HepG2 (cell line): ENCODE results near the gene COMP. TPM values are rescaled to one million over a fixed set of nuclear protein-coding genes. Genes with fewer than 3 reads are reported as not detected.
A peak's percentile ranks its signal among the peaks of the same experiment; 100 is the strongest.

Experiments
- ATAC-seq: fragments of 200-7000 bp; cut with Tn5 transposase; 3 replicates; pipeline ENCODE4 v1.9.1; 2020; ENCODE audit warnings: mild to moderate bottlenecking, moderate library complexity
- BruUV-seq: library from RNA; stranded (reverse); fragments of 400-500 nt; replicated peaks from 2 replicates; lab custom pipeline; 2021; lab: Mats Ljungman, UMichigan
- CTCF ChIA-PET: fragments of 300-600 bp; formaldehyde crosslinking; extraction: SDS; loops from one replicate; lab custom pipeline; 2021; ENCODE audit warnings: low total read pairs, inconsistent platforms, low intra/inter-chr PET ratio; lab: Yijun Ruan, JAX
- POLR2A ChIA-PET: fragments of 350-600 bp; sonication (Branson Sonifier 250); formaldehyde crosslinking; loops from one replicate; lab custom pipeline; 2020; ENCODE audit warnings: antibody characterized with exemption, inconsistent platforms; lab: Yijun Ruan, JAX
- DNase-seq: peaks from one replicate; pipeline ENCODE4 v3.0.0-alpha.2; 2015; ENCODE audit warnings: low spot score
- FAIRE-seq: peaks from 3 replicates; lab custom pipeline; 2011; peaks lifted over from hg19 to GRCh38; lab: Jason Lieb, UNC
- H2AFZ ChIP-seq: one replicate; pipeline ENCODE4 v1.6.1; 2011; ENCODE audit warnings: low read length, inconsistent platforms
- H3K27ac ChIP-seq: fragments of 300-600 bp; 3 replicates; pipeline ENCODE4 v1.8.0; 2011; ENCODE audit warnings: mixed run types, mild to moderate bottlenecking, mixed read lengths, low read length, inconsistent platforms; ENCODE audit not compliant: insufficient read depth; ENCODE audit errors: extremely low read length
- H3K27me3 ChIP-seq, 2 experiments: fragments of 200-600 bp in 1 of 2; 2 replicates in 1 of 2; 3 replicates in 1 of 2; pipeline versions ENCODE4 v1.6.0 to v1.8.0; 2011; ENCODE audit warnings: low read length in 2 of 2, mild to moderate bottlenecking in 2 of 2, moderate library complexity in 2 of 2, inconsistent platforms in 1 of 2; ENCODE audit not compliant: insufficient read depth in 2 of 2, control insufficient read depth in 1 of 2
- H3K36me3 ChIP-seq, 2 experiments: fragments of 200-600 bp in 1 of 2; replicated peaks in 1 of 2; 2 replicates in 1 of 2; 3 replicates in 1 of 2; pipeline versions ENCODE4 v1.5.1 to v1.8.0; 2011; ENCODE audit warnings: low read length in 2 of 2, inconsistent platforms in 1 of 2; ENCODE audit not compliant: insufficient read depth in 2 of 2, control insufficient read depth in 1 of 2
- H3K4me1 ChIP-seq: 2 replicates; pipeline ENCODE4 v1.5.1; 2012; ENCODE audit warnings: low read length, inconsistent platforms; ENCODE audit not compliant: insufficient read depth
- H3K4me2 ChIP-seq: 2 replicates; pipeline ENCODE4 v1.6.0; 2011; ENCODE audit warnings: low read depth, low read length, inconsistent platforms
- H3K4me3 ChIP-seq, 3 experiments: fragments of 200-600 bp in 1 of 3; sonication (generic), shearing (Covaris generic) in 1 of 3; replicated peaks in 1 of 3; 2 replicates each; pipeline ENCODE4 v1.5.1; 2011 to 2016; ENCODE audit warnings: low read length in 3 of 3, inconsistent platforms in 2 of 3, low read depth in 2 of 3, mild to moderate bottlenecking in 2 of 3, control low read depth in 1 of 3, mixed read lengths in 1 of 3; ENCODE audit not compliant: insufficient read depth in 1 of 3
- H3K79me2 ChIP-seq: one replicate; pipeline ENCODE4 v1.6.1; 2011; ENCODE audit warnings: low read length, inconsistent platforms; ENCODE audit not compliant: insufficient read depth
- H3K9ac ChIP-seq: 2 replicates; pipeline ENCODE4 v1.6.0; 2011; ENCODE audit warnings: mild to moderate bottlenecking, low read depth, low read length, inconsistent platforms; ENCODE audit not compliant: insufficient read depth
- H3K9me3 ChIP-seq: 2 replicates; pipeline ENCODE4 v1.5.1; 2012; ENCODE audit warnings: mild to moderate bottlenecking, low read length
- H4K20me1 ChIP-seq: 2 replicates; pipeline ENCODE4 v1.6.0; 2011; ENCODE audit warnings: inconsistent platforms, mild to moderate bottlenecking, low read length, moderate library complexity; ENCODE audit not compliant: insufficient read depth
- AGO2 ChIP-seq: fragments of 200-400 bp; formaldehyde crosslinking; optimal IDR thresholded peaks from 2 replicates; pipeline ENCODE3; 2017; ENCODE audit warnings: mild to moderate bottlenecking, low read depth, low read length, moderate library complexity
- HHEX ChIP-seq: IDR thresholded peaks from 2 replicates; pipeline ENCODE4 v1.6.1; 2016; ENCODE audit warnings: control low read depth
- POLR2A ChIP-seq, 2 experiments: IDR thresholded peaks; 2 replicates each; pipeline ENCODE4 v1.6.1; 2011; ENCODE audit warnings: low read depth in 2 of 2, low read length in 2 of 2, mild to moderate bottlenecking in 1 of 2, moderate library complexity in 1 of 2; ENCODE audit not compliant: insufficient read depth in 1 of 2
- POLR2G ChIP-seq: fragments of 200-400 bp; formaldehyde crosslinking; IDR thresholded peaks from 2 replicates; pipeline ENCODE4 v1.6.1; 2018; ENCODE audit warnings: mild to moderate bottlenecking, low read depth, low read length, moderate library complexity
- WGBS: methylation state at CpG from one replicate; pipeline ENCODE4 v1.1.6; 2017; ENCODE audit warnings: low lambda C conversion rate; 5-methylcytosine and 5-hydroxymethylcytosine counted together
- in situ Hi-C: cut with HindIII; loops from 2 replicates; pipeline ENCODE4 v1.10.0; 2017; ENCODE audit warnings: low pct_unique_long_range_greater_than_20kb; ENCODE audit not compliant: extremely low pct_ligation_motif_present
- intact Hi-C: fragments of 100-400 bp; cut with micrococcal nuclease; formaldehyde crosslinking; loops from one replicate; pipeline ENCODE4 v1.10.0; 2022; ENCODE audit not compliant: unreplicated experiment
- polyA plus RNA-seq, 8 experiments: library from polyadenylated mRNA; depleted of rRNA in 3 of 8; stranded (reverse) in 7 of 8; unstranded in 1 of 8; fragments of >200 nt; fragmentation: Illumina TruSeq in 4 of 8; extraction: Trizol in 4 of 8; gene quantifications; 2 replicates each; pipeline versions ENCODE4 v1.2.1 to v1.2.3, GENCODE V29; 2011 to 2016; ENCODE audit warnings: low read depth in 4 of 8, missing spikeins in 1 of 8, mixed read lengths in 1 of 8; ENCODE audit not compliant: insufficient read depth in 1 of 8
- total RNA-seq, 5 experiments: library from RNA; depleted of rRNA; stranded (reverse); fragments of >200 nt; fragmentation: Illumina TruSeq; extraction: Trizol; gene quantifications; 2 replicates each; pipeline ENCODE4 v1.2.3, GENCODE V29; 2016; ENCODE audit warnings: low read depth in 1 of 5
- TF ChIP-seq, protein P1 (sequence below): sonication (generic); formaldehyde crosslinking; IDR thresholded peaks from 2 replicates; pipeline ENCODE4 v1.4.0; 2020; ENCODE audit warnings: missing genetic modification reagents

Gene COMP
- total and polyA plus RNA-seq, 2 of the 13 experiments (the other 11 are each of a cell fraction or from before 2014, with no cell fraction given) = 0.04 to 0.13 TPM

DNA sequence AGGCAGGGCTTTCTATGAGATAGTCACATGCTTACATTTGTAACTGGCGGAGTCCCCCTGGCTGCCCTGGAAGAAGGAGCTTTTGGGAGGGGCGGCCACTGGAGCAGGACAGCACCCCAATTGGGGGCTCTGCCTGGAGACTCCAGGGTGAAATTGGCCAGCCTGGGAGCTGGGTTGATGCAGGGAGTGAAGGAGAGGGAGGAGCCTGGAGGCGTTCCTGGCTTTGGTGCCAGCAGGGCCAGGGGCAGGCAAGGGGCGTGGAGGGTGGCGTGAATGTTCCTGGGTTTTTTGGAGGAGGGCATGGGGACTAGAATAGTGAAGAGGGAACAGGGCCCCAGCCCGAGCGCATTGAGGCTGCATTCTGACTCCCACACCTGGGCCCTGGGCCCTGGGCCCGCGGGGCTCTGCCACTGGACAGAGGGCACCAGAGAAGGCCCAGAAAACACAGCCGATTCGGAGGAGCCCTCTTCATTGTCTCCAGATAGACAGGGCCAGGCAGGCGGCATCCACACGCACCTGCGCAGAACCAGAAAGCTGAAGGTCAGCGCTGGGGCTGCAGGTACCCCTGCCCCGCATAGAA is 29.5 kb downstream of the COMP start:
- no peak for FAIRE-seq
- no TSS peak for BruUV-seq
- ATAC-seq = no peak

DNA sequence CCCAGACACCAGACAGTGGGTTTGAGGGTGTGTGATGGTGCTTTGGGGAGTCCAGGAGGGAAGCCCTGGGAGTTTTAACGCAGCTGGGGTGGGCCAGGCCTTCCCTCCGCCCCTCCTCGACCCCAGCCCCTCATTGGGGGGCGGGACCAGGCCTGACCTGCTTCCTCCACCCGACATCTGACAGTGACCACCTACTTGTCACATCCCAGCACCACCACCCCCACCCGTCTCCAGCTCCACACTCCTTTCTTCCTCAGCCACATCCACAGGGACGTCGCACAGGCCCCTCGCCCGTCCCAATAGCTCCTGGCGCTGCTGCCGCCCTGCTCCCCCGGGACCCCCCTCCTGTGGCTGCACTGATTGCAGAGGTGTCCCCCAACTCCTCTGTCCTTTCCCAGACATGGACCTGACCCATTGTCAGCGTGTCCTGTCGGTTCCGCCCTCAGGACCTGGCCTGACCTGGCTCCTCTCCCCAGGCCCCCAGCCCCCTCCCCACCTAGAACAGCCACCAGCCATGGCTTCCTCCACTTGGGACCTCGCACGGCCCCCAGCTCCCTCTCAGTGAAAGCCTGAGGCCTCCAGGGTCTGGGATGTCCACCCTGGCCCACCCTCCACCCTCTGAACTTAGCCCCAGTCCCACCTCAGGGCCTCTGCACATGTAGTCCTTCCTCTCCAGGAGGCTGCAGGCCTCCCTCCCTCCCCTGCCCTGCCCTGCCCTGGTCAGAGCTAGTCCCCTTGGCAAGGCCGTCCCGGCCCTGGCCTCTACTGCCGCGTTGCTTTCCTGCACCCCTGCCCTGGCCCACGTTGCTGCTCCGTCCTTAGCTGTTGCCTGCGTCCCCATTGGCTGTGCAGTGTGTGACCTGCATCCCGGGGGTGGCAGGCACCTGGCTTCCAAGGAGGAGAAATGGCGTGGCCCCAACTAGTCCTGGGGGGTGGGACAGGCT is 30.4 kb downstream of the COMP start:
- Histone ChIP-seq H3K4me1 (peaks cover 27% of the 10 kb centered on the region), H3K4me3 (no peak overlapping the region), H3K27ac (no peak overlapping the region), H3K9ac (no peak overlapping the region), H3K4me2 (no peak overlapping the region), H3K27me3 (no peaks in the 10 kb centered on the region), H3K79me2 (no peaks in the 10 kb centered on the region), H3K36me3 (no peaks in the 10 kb centered on the region), H2AFZ (no peak overlapping the region)
- no TSS peak for BruUV-seq
- FAIRE-seq (no peak), DNase-seq (no peak)
- 91% methylated on average over 22 of the region's 27 CpGs for WGBS
- intact Hi-C loops (no loop called here), in situ Hi-C loops (no loop called here)
- ChIA-PET CTCF (no interaction called here), POLR2A (no interaction called here)
- peak; percentile 9 for TF ChIP-seq AGO2
- TF ChIP-seq POLR2A (IDR thresholded peaks at IDR 0.05; ENCODE audit: insufficient read depth in 1 of 2, low read depth in 2 of 2, low read length in 2 of 2) = peak in 1 of 2 experiments; percentile 1; a peak in 1 of 4 replicates
- TF ChIP-seq, protein P1, sequence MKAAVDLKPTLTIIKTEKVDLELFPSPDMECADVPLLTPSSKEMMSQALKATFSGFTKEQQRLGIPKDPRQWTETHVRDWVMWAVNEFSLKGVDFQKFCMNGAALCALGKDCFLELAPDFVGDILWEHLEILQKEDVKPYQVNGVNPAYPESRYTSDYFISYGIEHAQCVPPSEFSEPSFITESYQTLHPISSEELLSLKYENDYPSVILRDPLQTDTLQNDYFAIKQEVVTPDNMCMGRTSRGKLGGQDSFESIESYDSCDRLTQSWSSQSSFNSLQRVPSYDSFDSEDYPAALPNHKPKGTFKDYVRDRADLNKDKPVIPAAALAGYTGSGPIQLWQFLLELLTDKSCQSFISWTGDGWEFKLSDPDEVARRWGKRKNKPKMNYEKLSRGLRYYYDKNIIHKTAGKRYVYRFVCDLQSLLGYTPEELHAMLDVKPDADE (CRISPR knock-in tag) = no peak
- TF ChIP-seq, all 625 proteins: peak for 2
- no peak for ATAC-seq
- no peaks in the 10 kb centered on the region for H3K9me3 ChIP-seq
- H4K20me1 ChIP-seq = no peaks in the 10 kb centered on the region

More for the DNA sequence above, 29.5 kb downstream of the COMP start:
- H2AFZ ChIP-seq = no peak overlapping the region
- ChIA-PET CTCF (no interaction called here), POLR2A (interaction anchor here (1.4 kb wide), 1 partner anchor 21 kb away, joined by 7 read pairs; no protein-coding TSS in a partner anchor)
- 88% methylated on average over 7 of the region's 16 CpGs for WGBS
- in situ Hi-C loops = no loop called here
- DNase-seq = no peak
- no peak overlapping the region for H3K9ac ChIP-seq
- intact Hi-C loops = no loop called here
- H3K9me3 ChIP-seq = no peaks in the 10 kb centered on the region
- H3K36me3 ChIP-seq = no peaks in the 10 kb centered on the region
- H3K79me2 ChIP-seq = no peaks in the 10 kb centered on the region
- H3K27ac ChIP-seq = no peak overlapping the region
- peaks cover 24% of the 10 kb centered on the region for H3K4me1 ChIP-seq
- H3K4me3 ChIP-seq = no peak overlapping the region
- no peaks in the 10 kb centered on the region for H3K27me3 ChIP-seq
- TF ChIP-seq POLR2G (0 out of 2 replicates have a peak, but pooled peaks have one; percentile 6), HHEX (no peak)
- no peaks in the 10 kb centered on the region for H4K20me1 ChIP-seq
- H3K4me2 ChIP-seq = no peak overlapping the region
